Keratinocyte (primary cell): ENCODE measurements around the gene ANG. TPM values are rescaled to one million over a fixed set of nuclear protein-coding genes. Genes with fewer than 3 reads are reported as not detected.

Experiments used
- DNase-seq: peaks from one replicate; pipeline ENCODE4 v3.0.0-alpha.2; 2011; ENCODE audit warnings: low read depth, missing footprints, low spot score
- FAIRE-seq: peaks from 2 replicates; lab custom pipeline; 2011; peaks lifted over from hg19 to GRCh38; lab: Jason Lieb, UNC
- H2AFZ ChIP-seq: 2 replicates; pipeline ENCODE4 v1.6.0; 2012; ENCODE audit warnings: low read length, control low read depth, inconsistent platforms; ENCODE audit not compliant: control insufficient read depth
- H3K27ac ChIP-seq: 2 replicates; pipeline ENCODE4 v1.5.1; 2011; ENCODE audit warnings: low read length; ENCODE audit not compliant: control insufficient read depth, insufficient read depth
- H3K27me3 ChIP-seq: 3 replicates; pipeline ENCODE4 v1.6.0; 2011; ENCODE audit warnings: low read length; ENCODE audit not compliant: control insufficient read depth, insufficient read depth; ENCODE audit errors: extremely low read depth
- H3K36me3 ChIP-seq, 2 experiments: 2 replicates in 1 of 2; 3 replicates in 1 of 2; pipeline ENCODE4 v1.5.1; 2011; ENCODE audit warnings: low read length in 2 of 2, mild to moderate bottlenecking in 1 of 2; ENCODE audit not compliant: control insufficient read depth in 2 of 2, insufficient read depth in 2 of 2; ENCODE audit errors: extremely low read depth in 1 of 2
- H3K4me1 ChIP-seq: 3 replicates; pipeline ENCODE4 v1.5.1; 2011; ENCODE audit warnings: low read length; ENCODE audit not compliant: control insufficient read depth, insufficient read depth; ENCODE audit errors: extremely low read depth
- H3K4me2 ChIP-seq: 3 replicates; pipeline ENCODE4 v1.6.0; 2011; ENCODE audit warnings: low read depth, low read length; ENCODE audit not compliant: control insufficient read depth, insufficient read depth; ENCODE audit errors: extremely low read depth
- H3K4me3 ChIP-seq, 3 experiments: fragments of 200-600 bp in 1 of 3; sonication (generic) in 1 of 3; 2 replicates in 2 of 3; 3 replicates in 1 of 3; pipeline ENCODE4 v1.5.1; 2011 to 2016; ENCODE audit warnings: low read length in 3 of 3, mild to moderate bottlenecking in 3 of 3, control low read depth in 2 of 3, inconsistent platforms in 1 of 3, low read depth in 1 of 3, mixed read lengths in 1 of 3, mixed run types in 1 of 3, moderate library complexity in 1 of 3; ENCODE audit not compliant: control insufficient read depth in 2 of 3, insufficient read depth in 2 of 3; ENCODE audit errors: extremely low read depth in 1 of 3
- H3K79me2 ChIP-seq: 2 replicates; pipeline ENCODE4 v1.6.0; 2012; ENCODE audit warnings: low read length; ENCODE audit not compliant: control insufficient read depth, insufficient read depth
- H3K9ac ChIP-seq: 3 replicates; pipeline ENCODE4 v1.6.0; 2011; ENCODE audit warnings: low read length; ENCODE audit not compliant: control insufficient read depth, insufficient read depth; ENCODE audit errors: extremely low read depth
- H3K9me1 ChIP-seq: 3 replicates; pipeline ENCODE4 v1.6.0; 2011; ENCODE audit warnings: low read length; ENCODE audit not compliant: control insufficient read depth, insufficient read depth; ENCODE audit errors: extremely low read depth
- H3K9me3 ChIP-seq: 2 replicates; pipeline ENCODE4 v1.5.1; 2012; ENCODE audit warnings: low read depth, low read length; ENCODE audit not compliant: control insufficient read depth
- H4K20me1 ChIP-seq: 3 replicates; pipeline ENCODE4 v1.6.0; 2011; ENCODE audit warnings: low read length; ENCODE audit not compliant: control insufficient read depth, insufficient read depth; ENCODE audit errors: extremely low read depth
- CTCF ChIP-seq, 3 experiments: IDR thresholded peaks in 1 of 3; conservative IDR thresholded peaks in 1 of 3; optimal IDR thresholded peaks in 1 of 3; 2 replicates in 2 of 3; 3 replicates in 1 of 3; pipeline versions ENCODE3 to v1.5.1; 2011; ENCODE audit warnings: low read length in 3 of 3, mild to moderate bottlenecking in 3 of 3, moderate library complexity in 2 of 3, control low read depth in 1 of 3, inconsistent platforms in 1 of 3; ENCODE audit not compliant: insufficient read depth in 2 of 3; ENCODE audit errors: extremely low read depth in 1 of 3
- EZH2 ChIP-seq: IDR thresholded peaks from one replicate; pipeline ENCODE4 v1.6.1; 2012; ENCODE audit warnings: inconsistent platforms, mild to moderate bottlenecking, low read length, moderate library complexity
- dilution Hi-C: fragments of 300-500 bp; cut with MboI; formaldehyde crosslinking; loops from one replicate; pipeline ENCODE4 v1.7.0; 2020; ENCODE audit warnings: low sequenced_read_pairs; ENCODE audit not compliant: extremely low pct_ligation_motif_present
- polyA plus RNA-seq, 5 experiments: library from polyadenylated mRNA; depleted of rRNA in 3 of 5; stranded (reverse) in 3 of 5; stranded (forward) in 1 of 5; unstranded in 1 of 5; fragments of >200 nt; gene quantifications; 1 replicate in 1 of 5; 2 replicates in 3 of 5; 3 replicates in 1 of 5; pipeline versions ENCODE4 v1.2.1 to v1.2.3, GENCODE V29; 2011 to 2012; ENCODE audit warnings: missing spikeins in 2 of 5, low read depth in 1 of 5, low replicate concordance in 1 of 5

The ANG gene
- polyA plus RNA-seq, 1 donor (not counting 4 experiments of a cell fraction or from before 2014, with no cell fraction given), result 4.0 TPM

DNA sequence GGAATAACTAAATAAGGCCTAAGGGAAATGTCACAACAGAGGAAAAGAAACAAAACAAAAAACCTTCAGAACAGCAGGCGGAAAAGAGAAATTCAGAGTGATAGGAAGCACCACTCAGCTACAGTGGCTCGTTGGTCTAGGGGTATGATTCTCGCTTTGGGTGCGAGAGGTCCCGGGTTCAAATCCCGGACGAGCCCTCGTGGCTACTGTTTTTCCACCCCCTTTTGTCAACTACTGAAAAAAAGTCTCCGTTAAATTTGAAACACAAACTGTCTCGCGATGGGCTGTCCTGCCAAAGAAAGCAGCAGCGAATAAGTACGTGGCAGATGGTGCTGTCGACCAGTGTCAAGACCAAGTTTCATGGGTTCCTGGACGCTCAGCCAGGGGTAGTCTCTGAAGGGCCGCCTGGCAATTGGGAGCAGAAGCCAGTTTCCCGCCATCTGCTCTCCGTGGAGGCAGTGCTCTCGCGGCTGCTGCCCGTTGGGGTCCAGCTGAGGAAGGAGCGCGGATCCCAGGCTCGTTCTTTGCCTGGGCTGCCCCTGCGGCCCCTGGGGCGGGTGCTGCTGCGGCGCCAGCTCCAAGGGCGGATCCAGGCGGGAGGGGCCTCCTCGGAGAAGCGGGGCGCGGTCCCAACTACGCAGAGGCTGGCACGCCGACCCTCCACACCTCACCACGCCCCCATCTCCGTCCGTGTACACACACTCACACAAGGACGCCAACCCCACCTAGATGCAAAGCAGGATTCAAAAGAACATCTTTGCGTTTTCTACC lies 4.5 kb upstream of the ANG start, which contains the start of gene RNASE4:
Gene RNASE4 (plus strand): TSS at position 670 of the 771 bp plus-strand sequence. CDS start 14,812 bp downstream, outside the sequence.
- Histone ChIP-seq H3K27me3 (no peaks in the 10 kb centered on the region), H3K9ac (peak within 1 kb of the TSS; percentile 90), H3K36me3 (no peaks in the 10 kb centered on the region), H3K4me1 (peaks cover 19% of the 10 kb centered on the region), H3K79me2 (no peaks in the 10 kb centered on the region), H3K4me3 (peak within 1 kb of the TSS; percentile 75 to 87 (median 84)), H2AFZ (peak within 1 kb of the TSS; percentile 93), H3K9me1 (no peaks in the 10 kb centered on the region), H4K20me1 (no peaks in the 10 kb centered on the region), H3K9me3 (no peaks in the 10 kb centered on the region), H3K27ac (peak within 1 kb of the TSS; percentile 90), H3K4me2 (peak within 1 kb of the TSS; percentile 88)
- FAIRE-seq (no peak), DNase-seq (peak; percentile 88)
- TF ChIP-seq CTCF (optimal IDR thresholded peaks at IDR 0.05 in 1 of 3, IDR thresholded peaks at IDR 0.05 in 1 of 3, conservative IDR thresholded peaks at IDR 0.05 in 1 of 3; ENCODE audit: extremely low read depth in 1 of 3, insufficient read depth in 2 of 3, low read length in 3 of 3), result no peak
- TF ChIP-seq EZH2, result no peak
- dilution Hi-C loops, result no loop called here

DNA sequence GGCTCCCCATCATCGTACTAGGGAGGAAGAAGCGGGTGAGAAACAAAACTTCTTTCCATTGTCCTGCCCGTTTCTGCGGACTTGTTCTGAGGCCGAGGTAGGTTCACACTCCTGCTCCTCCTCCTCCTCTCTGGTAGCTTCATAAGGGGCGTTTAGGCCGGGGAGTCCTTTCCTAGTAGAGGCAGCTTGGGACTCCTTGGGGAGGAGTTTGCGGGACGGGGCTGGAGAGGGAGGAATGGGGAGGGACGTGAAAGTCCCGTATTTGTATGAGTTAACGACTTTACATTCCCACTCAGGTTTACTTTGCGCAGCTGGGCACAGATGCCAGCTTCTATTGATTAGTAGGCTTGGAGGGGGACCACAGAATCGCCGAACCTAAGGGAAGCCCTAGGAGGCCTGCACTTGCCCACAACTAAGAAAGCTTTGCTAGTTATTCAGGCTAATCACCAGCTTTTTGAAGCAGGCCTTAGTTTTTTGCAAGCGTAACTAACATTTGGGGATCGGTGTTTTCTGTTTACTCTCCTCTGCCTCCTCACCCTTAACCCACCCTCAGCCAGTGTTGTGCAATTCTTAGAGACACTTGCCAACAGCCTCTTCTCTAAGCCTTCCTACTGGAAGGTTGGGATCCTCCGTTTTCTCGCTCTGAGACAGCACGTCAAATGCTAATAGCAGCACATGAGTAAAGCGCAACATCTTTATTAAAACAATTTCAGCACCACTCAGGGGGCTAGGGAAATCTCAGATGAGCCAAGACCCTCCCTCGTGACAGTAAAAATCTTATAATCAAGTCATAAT lies 3.7 kb upstream of the ANG start:
- dilution Hi-C loops, result no loop called here
- Histone ChIP-seq H3K27me3 (no peaks in the 10 kb centered on the region), H3K4me2 (peak overlapping the region; percentile 88), H3K9me1 (no peaks in the 10 kb centered on the region), H3K9ac (peak overlapping the region; percentile 90), H3K4me3 (peak overlapping the region; percentile 68 to 87 (median 75)), H3K9me3 (no peaks in the 10 kb centered on the region), H2AFZ (peak overlapping the region; percentile 93), H3K36me3 (no peaks in the 10 kb centered on the region), H4K20me1 (no peaks in the 10 kb centered on the region), H3K27ac (peak overlapping the region; percentile 90), H3K79me2 (no peaks in the 10 kb centered on the region), H3K4me1 (peaks cover 19% of the 10 kb centered on the region)
- no peak for FAIRE-seq
- TF ChIP-seq EZH2, result no peak
- no peak for TF ChIP-seq CTCF (optimal IDR thresholded peaks at IDR 0.05 in 1 of 3, IDR thresholded peaks at IDR 0.05 in 1 of 3, conservative IDR thresholded peaks at IDR 0.05 in 1 of 3; ENCODE audit: extremely low read depth in 1 of 3, insufficient read depth in 2 of 3, low read length in 3 of 3)
- DNase-seq, result no peak
